Activated T-cell treated with anti-CD3 and anti-CD28 coated beads for 24 hours (primary cell): ENCODE results near the gene IGF2BP1.
"Not testable (repeated sequence)": the region's sequence is repeated elsewhere in the genome, so short reads cannot be mapped to it uniquely, and the experiment has no call there.

Source experiments
- DNase-seq: peaks from one replicate; pipeline ENCODE4 v3.0.0-alpha.2; 2020; ENCODE audit warnings: low read depth

IGF2BP1 gene

GRCh38 chr17:49100601-49101000 lies 103.4 kb downstream of the IGF2BP1 start:
- DNase-seq, result no peak

- DNase-seq, result no peak
Observed at GRCh38 chr17:49101054-49101534, 103.9 kb downstream of the IGF2BP1 start.

DNA sequence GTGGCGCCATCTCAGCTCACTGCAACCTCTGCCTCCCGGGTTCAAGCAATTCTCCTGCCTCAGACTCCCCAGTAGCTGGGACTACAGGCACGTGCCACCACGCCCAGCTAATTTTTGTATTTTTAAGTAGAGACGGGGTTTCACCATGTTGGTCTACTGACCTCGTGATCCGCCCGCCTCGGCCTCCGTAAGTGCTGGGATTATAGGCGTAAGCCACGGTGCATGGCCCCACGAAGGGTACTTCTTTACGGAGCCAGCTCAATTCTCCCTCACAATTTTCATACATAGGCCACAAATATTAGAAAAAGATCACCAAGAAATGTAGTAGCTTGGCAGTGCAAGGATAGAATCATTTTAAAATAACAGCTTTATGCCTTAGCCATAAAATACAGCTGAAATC lies 106.2 kb downstream of the IGF2BP1 start:
- not testable (repeated sequence) for DNase-seq

GRCh38 chr17:49104511-49105074 lies 107.4 kb downstream of the IGF2BP1 start:
- no peak for DNase-seq
